ENCODE measurements around the gene STX1B. TPM values are rescaled to one million over a fixed set of nuclear protein-coding genes. Genes with fewer than 3 reads are reported as not detected.

Gene STX1B
- total RNA-seq, 1 experiment from 2014 or later, result 11.0 TPM

DNA sequence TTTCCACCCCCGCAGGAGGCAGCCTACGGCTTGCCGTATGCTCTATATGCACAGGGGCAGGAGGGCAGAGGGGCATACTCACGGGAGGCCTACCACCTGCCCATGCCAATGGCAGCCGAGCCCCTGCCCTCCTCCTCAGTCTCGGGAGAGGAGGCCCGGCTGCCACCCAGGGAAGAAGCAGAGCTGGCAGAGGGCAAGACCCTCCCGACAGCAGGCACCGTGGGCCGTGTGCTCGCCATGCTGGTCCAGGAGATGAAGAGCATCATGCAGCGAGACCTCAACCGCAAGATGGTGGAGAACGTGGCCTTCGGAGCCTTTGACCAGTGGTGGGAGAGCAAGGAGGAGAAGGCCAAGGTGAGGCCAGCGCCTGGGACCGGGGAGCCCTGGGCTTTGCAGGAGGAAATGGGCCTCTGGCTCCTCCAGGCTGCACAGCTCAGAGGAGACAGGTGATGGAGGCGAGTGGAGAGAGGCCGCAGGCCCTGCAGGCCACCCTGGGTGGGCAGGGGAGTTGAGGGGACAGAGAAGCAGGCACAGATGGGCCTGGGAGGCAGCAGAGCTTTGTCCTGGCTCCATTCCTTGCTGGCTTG lies 44.3 kb downstream of the STX1B start:
- Histone ChIP-seq H3K4me2 (ENCODE audit: insufficient read depth, insufficient read length, low read length) (no peak overlapping the region), H3K23ac (ENCODE audit: insufficient read length, low read depth, low read length) (no peak overlapping the region), H3K79me1 (ENCODE audit: insufficient read depth, low read depth, low read length, poor library complexity, severe bottlenecking) (no peaks in the 10 kb centered on the region), H3T11ph (ENCODE audit: low read length) (no peak overlapping the region), H3K9ac (ENCODE audit: extremely low read depth, insufficient read length, low read length) (no peak overlapping the region), H4K8ac (replicated peaks; ENCODE audit: insufficient read length, low read depth, low read length) (no peak overlapping the region), H3K79me2 (ENCODE audit: insufficient read depth, low read length) (no peaks in the 10 kb centered on the region), H2BK12ac (ENCODE audit: insufficient read length, low read depth, low read length) (no peak overlapping the region), H3K27ac (ENCODE audit: insufficient read length, low read depth, low read length) (no peak overlapping the region), H3K14ac (ENCODE audit: insufficient read depth, low read length) (no peak overlapping the region), H4K91ac (ENCODE audit: insufficient read length, low read depth, low read length) (no peak overlapping the region), H2BK15ac (ENCODE audit: low read depth, low read length) (no peak overlapping the region), H3K4me1 (ENCODE audit: insufficient read depth, low read length) (no peaks in the 10 kb centered on the region), H3K23me2 (ENCODE audit: insufficient read length, low read depth, low read length, poor library complexity, severe bottlenecking) (no peaks in the 10 kb centered on the region), H4K20me1 (ENCODE audit: control insufficient read depth, insufficient read depth, insufficient read length) (no peaks in the 10 kb centered on the region), H2AK5ac (ENCODE audit: insufficient read length, low read length) (no peak overlapping the region), H3K56ac (ENCODE audit: insufficient read length, low read depth, low read length) (no peak overlapping the region), H3K4ac (ENCODE audit: low read depth, low read length) (no peak overlapping the region), H2BK20ac (ENCODE audit: low read depth, low read length, poor library complexity, severe bottlenecking) (no peak overlapping the region), H3K9me3 (ENCODE audit: control insufficient read depth, low read depth, low read length) (no peaks in the 10 kb centered on the region), H2BK5ac (ENCODE audit: insufficient read length, low read length) (no peak overlapping the region), H3K18ac (ENCODE audit: insufficient read length, low read depth, low read length) (no peak overlapping the region), H3K27me3 (ENCODE audit: insufficient read depth, low read length) (no peaks in the 10 kb centered on the region), H2AFZ (ENCODE audit: low read length) (no peak overlapping the region), H4K5ac (ENCODE audit: insufficient read length, low read depth, low read length) (no peak overlapping the region), H2BK120ac (ENCODE audit: low read depth, low read length, poor library complexity, severe bottlenecking) (no peak overlapping the region)
- Mint-ChIP-seq H3K4me1 (no peaks in the 10 kb centered on the region; a peak in 1 of 4 replicates), H3K27me3 (ENCODE audit: low read depth) (no peaks in the 10 kb centered on the region), H3K27ac (peak overlapping the region in 1 of 3 experiments; percentile 44; a peak in 2 of 7 replicates), H3K9me3 (no peaks in the 10 kb centered on the region), H3K4me3 (no peak overlapping the region), H3K36me3 (ENCODE audit: insufficient read depth in 1 of 3, low read depth in 3 of 3) (peaks cover 55 to 88% (median 83%) of the 10 kb centered on the region in 3 experiments)
- WGBS (ENCODE audit: extremely low coverage, insufficient read length, low lambda C conversion rate), result no CpG with 5 or more reads among the region's 19 CpGs
- TF ChIP-seq CTCF (conservative IDR thresholded peaks at IDR 0.05), result no peak
- DNase-seq, result no peak
